SU-DHL-6 (cell line): Measurements from ENCODE around the gene CALHM3.

Experiments used
- CTCF ChIP-seq: fragments of 200-600 bp; sonication (generic); IDR thresholded peaks from one replicate; pipeline ENCODE4 v1.5.1; 2017; ENCODE audit warnings: antibody characterized with exemption, mild to moderate bottlenecking, low read length, moderate library complexity; ENCODE audit not compliant: insufficient read depth, poor library complexity, severe bottlenecking
- EZH2phosphoT487 ChIP-seq: fragments of 200-600 bp; sonication (generic), shearing (Covaris generic); conservative IDR thresholded peaks from 2 replicates; pipeline ENCODE4 v1.6.1; 2018; ENCODE audit warnings: mild to moderate bottlenecking, antibody characterized with exemption, low read length, moderate library complexity, mixed read lengths

- no peak for TF ChIP-seq CTCF
- TF ChIP-seq EZH2phosphoT487: no peak
Observed at GRCh38 chr10:103445767-103446567, 33.1 kb downstream of the CALHM3 start.
